ENCODE results near the gene PPP2R2C. TPM values are rescaled to one million over a fixed set of nuclear protein-coding genes. Genes with fewer than 3 reads are reported as not detected.

The PPP2R2C gene
- total and polyA plus RNA-seq, 2 of the 4 experiments (the other 2 are of a cell fraction) = 0.03 TPM; not detected in 1

- Histone ChIP-seq H3K4ac (ENCODE audit: low read depth, low read length) (no peak overlapping the region), H2AFZ (replicated peaks; ENCODE audit: low read length, poor library complexity) (no peak overlapping the region), H3K18ac (ENCODE audit: low read depth, low read length) (no peak overlapping the region), H3K23ac (ENCODE audit: low read depth, low read length) (no peak overlapping the region), H2BK15ac (ENCODE audit: low read depth, low read length) (no peak overlapping the region), H2BK120ac (ENCODE audit: low read depth, low read length) (no peak overlapping the region), H3K4me1 (ENCODE audit: control insufficient read depth, insufficient read depth, low read length) (no peaks in the 10 kb centered on the region), H2BK20ac (ENCODE audit: low read depth, low read length) (no peak overlapping the region), H3K27me3 (ENCODE audit: control insufficient read depth, insufficient read depth, low read length) (peaks cover 22% of the 10 kb centered on the region), H3K36me3 (ENCODE audit: control insufficient read depth, insufficient read depth, low read length) (no peaks in the 10 kb centered on the region), H4K8ac (ENCODE audit: low read depth in 2 of 2, low read length in 2 of 2) (no peak overlapping the region), H4K91ac (ENCODE audit: insufficient read depth, low read depth, low read length) (no peak overlapping the region), H3K27ac (ENCODE audit: insufficient read depth, low read length) (no peak overlapping the region), H3K9me1 (ENCODE audit: insufficient read depth, low read length) (no peaks in the 10 kb centered on the region), H2AK9ac (replicated peaks; ENCODE audit: low read depth, low read length, poor library complexity) (no peak overlapping the region), H3K14ac (replicated peaks; ENCODE audit: low read depth, low read length) (no peak overlapping the region), H2BK5ac (ENCODE audit: low read depth, low read length, poor library complexity, severe bottlenecking) (no peak overlapping the region), H3K4me3 (ENCODE audit: insufficient read depth, low read depth, low read length) (no peak overlapping the region), H3K56ac (ENCODE audit: extremely low read depth, insufficient read depth, low read length) (no peak overlapping the region), H3K9me3 (ENCODE audit: control insufficient read depth, insufficient read depth, low read length) (no peaks in the 10 kb centered on the region), H3K4me2 (ENCODE audit: low read depth, low read length) (no peak overlapping the region), H3K79me1 (ENCODE audit: low read depth in 1 of 2, low read length in 2 of 2) (no peaks in the 10 kb centered on the region), H4K20me1 (ENCODE audit: insufficient read depth, low read length) (no peaks in the 10 kb centered on the region), H2AK5ac (ENCODE audit: low read depth, low read length) (no peak overlapping the region), H3K9ac (ENCODE audit: low read depth, low read length) (no peak overlapping the region), H4K5ac (ENCODE audit: low read depth, low read length) (no peak overlapping the region)
- intact Hi-C loops (cut with micrococcal nuclease) (no loop called here), in situ Hi-C loops (cut with MboI; ENCODE audit: low sequenced_read_pairs) (no loop called here), dilution Hi-C loops (cut with HindIII; ENCODE audit: low sequenced_read_pairs, unreplicated experiment) (no loop called here)
- CTCF ChIA-PET = no interaction called here
- TF ChIP-seq CHD1 (IDR thresholded peaks at IDR 0.05; ENCODE audit: low read depth, low read length) = no peak
- no peak for TF ChIP-seq ELK1 (IDR thresholded peaks at IDR 0.05; ENCODE audit: borderline replicate concordance, low read depth, low read length)
- no peak for TF ChIP-seq MAFK (IDR thresholded peaks at IDR 0.05; ENCODE audit: low read depth, low read length)
- TF ChIP-seq MAZ (IDR thresholded peaks at IDR 0.05; ENCODE audit: borderline replicate concordance, low read depth, low read length) = no peak
- TF ChIP-seq RCOR1 (IDR thresholded peaks at IDR 0.05; ENCODE audit: insufficient replicate concordance, low read length) = no peak
- no peak for TF ChIP-seq BHLHE40 (IDR thresholded peaks at IDR 0.05; ENCODE audit: low read depth, low read length)
- no peak for TF ChIP-seq NFE2L2 (IDR thresholded peaks at IDR 0.05; ENCODE audit: low read depth, low read length)
- no peak for TF ChIP-seq POLR2A (IDR thresholded peaks at IDR 0.05; ENCODE audit: low read depth, low read length)
- no peak for TF ChIP-seq FOS (IDR thresholded peaks at IDR 0.05; ENCODE audit: low read depth, low read length)
- TF ChIP-seq RAD21 (IDR thresholded peaks at IDR 0.05; ENCODE audit: low read length) = no peak
- TF ChIP-seq USF2 (IDR thresholded peaks at IDR 0.05; ENCODE audit: low read depth, low read length) = no peak
- no peak for TF ChIP-seq CEBPB (IDR thresholded peaks at IDR 0.05; ENCODE audit: low read depth, low read length)
- no peak for TF ChIP-seq SMC3 (IDR thresholded peaks at IDR 0.05; ENCODE audit: low read depth, low read length)
- no peak for DNase-seq
- POLR2A ChIA-PET (ENCODE audit: unreplicated experiment) = no interaction called here
- BruUV-seq (replicated peaks) = no TSS peak
- 84% methylated on average over 4 of the region's 11 CpGs; no CpG with 5 or more reads in 1 of the 2 experiments for WGBS, 2 experiments (ENCODE audit: extremely low coverage in 2 of 2, insufficient read length in 1 of 2)
- no peak for ATAC-seq (ENCODE audit: low read depth)
Measured at GRCh38 chr4:6475492-6476020, 3.1 kb upstream of the PPP2R2C start.

Data from IMR-90 (cell line).